Nephron (organoid): ENCODE data around the gene GMEB2.

Source experiments
- H3K27ac Mint-ChIP-seq, 3 experiments: 2 replicates each; pipeline ENCODE4 v1.8.0; 2020; ENCODE audit warnings: mixed read lengths in 3 of 3, mild to moderate bottlenecking in 2 of 3, moderate library complexity in 1 of 3
- H3K27me3 Mint-ChIP-seq: 2 replicates; pipeline ENCODE4 v1.8.0; 2021; ENCODE audit warnings: low read depth, mild to moderate bottlenecking, moderate library complexity, mixed read lengths
- H3K36me3 Mint-ChIP-seq: 2 replicates; pipeline ENCODE4 v1.8.0; 2020; ENCODE audit warnings: low read depth, mixed read lengths
- H3K4me1 Mint-ChIP-seq: 2 replicates; pipeline ENCODE4 v1.8.0; 2020; ENCODE audit warnings: mixed read lengths
- H3K4me3 Mint-ChIP-seq, 3 experiments: 2 replicates each; pipeline ENCODE4 v1.8.0; 2020; ENCODE audit warnings: mild to moderate bottlenecking in 3 of 3, mixed read lengths in 3 of 3, moderate library complexity in 2 of 3
- H3K9me3 Mint-ChIP-seq: 2 replicates; pipeline ENCODE4 v1.8.0; 2020; ENCODE audit warnings: mixed read lengths
- CTCF ChIP-seq, 3 experiments: fragments of 200-600 bp; sonication (generic); IDR thresholded peaks; one replicate each; pipeline ENCODE4 v1.5.0; 2021; ENCODE audit warnings: antibody characterized with exemption in 3 of 3; ENCODE audit not compliant: unreplicated experiment in 3 of 3

The GMEB2 gene

GRCh38 chr20:63542031-63542559 lies 84.8 kb downstream of the GMEB2 start:
- no peak overlapping the region for H3K4me3 Mint-ChIP-seq
- H3K27ac Mint-ChIP-seq = no peak overlapping the region
- H3K4me1 Mint-ChIP-seq = peaks cover 6% of the 10 kb centered on the region
- no peak for TF ChIP-seq CTCF (IDR thresholded peaks at IDR 0.05; ENCODE audit: unreplicated experiment in 3 of 3)
- peaks cover 12% of the 10 kb centered on the region for H3K27me3 Mint-ChIP-seq
- no peaks in the 10 kb centered on the region for H3K36me3 Mint-ChIP-seq
- H3K9me3 Mint-ChIP-seq = no peaks in the 10 kb centered on the region

GRCh38 chr20:63541371-63541770 lies 85.5 kb downstream of the GMEB2 start:
- Mint-ChIP-seq H3K9me3 (no peaks in the 10 kb centered on the region), H3K27me3 (peaks cover 5% of the 10 kb centered on the region), H3K4me1 (peaks cover 6% of the 10 kb centered on the region), H3K36me3 (no peaks in the 10 kb centered on the region), H3K27ac (no peak overlapping the region), H3K4me3 (no peak overlapping the region)
- no peak for TF ChIP-seq CTCF (IDR thresholded peaks at IDR 0.05; ENCODE audit: unreplicated experiment in 3 of 3)

GRCh38 chr20:63540417-63541186 lies 86.3 kb downstream of the GMEB2 start:
- Mint-ChIP-seq H3K27ac (no peak overlapping the region), H3K27me3 (peaks cover 4% of the 10 kb centered on the region), H3K4me1 (peaks cover 6% of the 10 kb centered on the region), H3K9me3 (no peaks in the 10 kb centered on the region), H3K4me3 (no peak overlapping the region), H3K36me3 (no peaks in the 10 kb centered on the region)
- TF ChIP-seq CTCF (IDR thresholded peaks at IDR 0.05; ENCODE audit: unreplicated experiment in 3 of 3) = no peak

- Mint-ChIP-seq H3K36me3 (no peaks in the 10 kb centered on the region), H3K9me3 (no peaks in the 10 kb centered on the region), H3K27me3 (no peaks in the 10 kb centered on the region), H3K4me3 (no peak overlapping the region), H3K4me1 (peaks cover 6% of the 10 kb centered on the region), H3K27ac (no peak overlapping the region)
- no peak for TF ChIP-seq CTCF (IDR thresholded peaks at IDR 0.05; ENCODE audit: unreplicated experiment in 3 of 3)
These were observed 87.2 kb downstream of the GMEB2 start for GRCh38 chr20:63539441-63540370.

GRCh38 chr20:63539092-63539430 lies 87.8 kb downstream of the GMEB2 start:
- Mint-ChIP-seq H3K4me1 (peaks cover 6% of the 10 kb centered on the region), H3K27me3 (no peaks in the 10 kb centered on the region), H3K9me3 (no peaks in the 10 kb centered on the region), H3K4me3 (no peak overlapping the region), H3K36me3 (no peaks in the 10 kb centered on the region), H3K27ac (no peak overlapping the region)
- TF ChIP-seq CTCF (IDR thresholded peaks at IDR 0.05; ENCODE audit: unreplicated experiment in 3 of 3) = no peak
